Activated CD4-positive, alpha-beta T cell treated with anti-CD3 and anti-CD28 coated beads, Interleukin-2, amount 50 U/mL, for 48 hours (primary cell): ENCODE data around the gene UBL3.

Experiments used
- DNase-seq, 2 experiments: peaks; one replicate each; pipeline ENCODE4 v3.0.0-alpha.2; 2020

Gene UBL3

GRCh38 chr13:29808264-29808663 is 42.2 kb downstream of the UBL3 start:
- DNase-seq: no peak

GRCh38 chr13:29805994-29806979 is 44.1 kb downstream of the UBL3 start:
- DNase-seq: peak; percentile 24 to 45

GRCh38 chr13:29803221-29803620 is 47.2 kb downstream of the UBL3 start:
- no peak for DNase-seq

- DNase-seq: no peak
Measured at GRCh38 chr13:29802621-29803020, 47.8 kb downstream of the UBL3 start.

- DNase-seq: no peak
Measured at GRCh38 chr13:29801737-29802305, 48.6 kb downstream of the UBL3 start.

GRCh38 chr13:29801102-29801501 is 49.3 kb downstream of the UBL3 start:
- no peak for DNase-seq

- no peak for DNase-seq
Measured at GRCh38 chr13:29800687-29801086, 49.7 kb downstream of the UBL3 start.

- DNase-seq: no peak
Measured at GRCh38 chr13:29799041-29799440, 51.4 kb downstream of the UBL3 start.

- DNase-seq: no peak
Measured at GRCh38 chr13:29791997-29792780, 58.2 kb downstream of the UBL3 start.

GRCh38 chr13:29791508-29791907 is 58.9 kb downstream of the UBL3 start:
- no peak for DNase-seq

GRCh38 chr13:29786698-29787097 is 63.7 kb downstream of the UBL3 start:
- DNase-seq: no peak

GRCh38 chr13:29785978-29786377 is 64.4 kb downstream of the UBL3 start:
- DNase-seq: no peak

- no peak for DNase-seq
Measured at GRCh38 chr13:29782798-29783197, 67.6 kb downstream of the UBL3 start.

- DNase-seq: no peak
Measured at GRCh38 chr13:29774830-29775229, 75.6 kb downstream of the UBL3 start.

- no peak for DNase-seq
Measured at GRCh38 chr13:29771247-29771646, 79.2 kb downstream of the UBL3 start.

GRCh38 chr13:29767006-29767405 is 83.4 kb downstream of the UBL3 start:
- no peak for DNase-seq

GRCh38 chr13:29763436-29764180 is 86.8 kb downstream of the UBL3 start:
- DNase-seq: no peak

GRCh38 chr13:29761815-29762214 is 88.6 kb downstream of the UBL3 start:
- no peak for DNase-seq

GRCh38 chr13:29761160-29761559 is 89.3 kb downstream of the UBL3 start:
- no peak for DNase-seq

- DNase-seq: no peak
Measured at GRCh38 chr13:29760544-29760943, 89.9 kb downstream of the UBL3 start.

GRCh38 chr13:29758531-29759114 is 91.8 kb downstream of the UBL3 start:
- DNase-seq: peak; percentile 70 to 78

- DNase-seq: no peak
Measured at GRCh38 chr13:29756506-29756905, 93.9 kb downstream of the UBL3 start.
